Mucosa of descending colon (tissue), 3 donors: Measurements from ENCODE around the gene NFIA. TPM values are rescaled to one million over a fixed set of nuclear protein-coding genes. Genes with fewer than 3 reads are reported as not detected.

ENCODE experiments used
- ATAC-seq: fragments of 200-7000 bp; cut with Tn5 transposase; one replicate; pipeline ENCODE4 v1.9.1; 2020; ENCODE audit warnings: mild to moderate bottlenecking, moderate library complexity
- DNase-seq, 3 donors: peaks; one replicate each; pipeline ENCODE4 v3.0.0-alpha.2; 2020
- H3K36me3 ChIP-seq: fragments of 200-600 bp; one replicate; pipeline ENCODE4 v1.8.0; 2021; ENCODE audit warnings: low read depth, mild to moderate bottlenecking
- H3K4me1 ChIP-seq: fragments of 200-600 bp; one replicate; pipeline ENCODE4 v1.8.0; 2021; ENCODE audit warnings: low read depth, mild to moderate bottlenecking
- H3K4me3 ChIP-seq: fragments of 200-600 bp; one replicate; pipeline ENCODE4 v1.8.0; 2021; ENCODE audit warnings: mild to moderate bottlenecking
- H3K9me3 ChIP-seq: fragments of 200-600 bp; one replicate; pipeline ENCODE4 v1.8.0; 2021; ENCODE audit warnings: mild to moderate bottlenecking
- CTCF ChIP-seq: fragments of 200-600 bp; IDR thresholded peaks from one replicate; pipeline ENCODE4 v1.8.0; 2022; ENCODE audit warnings: antibody characterized with exemption, mild to moderate bottlenecking
- intact Hi-C, 2 donors: fragments of 100-400 bp; cut with DNase I in 1 of 2; cut with micrococcal nuclease in 1 of 2; formaldehyde crosslinking; loops; one replicate each; pipeline versions ENCODE4 v1.11.0 to v1.11.1; 2022; cut with DNase I, micrococcal nuclease
- total RNA-seq, 3 donors: library from RNA; stranded (reverse); fragmentation: NEBNext Ultra II Directional in 2 of 3; extraction: Animal tissue kit (Norgen Biotek cat#: 25700) in 2 of 3; gene quantifications; one replicate each; pipeline versions ENCODE4 v1.2.1 to v1.2.4, GENCODE V29; 2021 to 2023
- donor health status: DM: no; HTN: no; CAD: no; lungs with moderate emphysema.
- donor health status: DM: no; HTN: no; CAD: no.
- donor health status: DM: no; HTN: yes; CAD: no.

The NFIA gene
- total RNA-seq, 3 donors from 2014 or later, result 46.4 to 145 (median 51.1) TPM

DNA sequence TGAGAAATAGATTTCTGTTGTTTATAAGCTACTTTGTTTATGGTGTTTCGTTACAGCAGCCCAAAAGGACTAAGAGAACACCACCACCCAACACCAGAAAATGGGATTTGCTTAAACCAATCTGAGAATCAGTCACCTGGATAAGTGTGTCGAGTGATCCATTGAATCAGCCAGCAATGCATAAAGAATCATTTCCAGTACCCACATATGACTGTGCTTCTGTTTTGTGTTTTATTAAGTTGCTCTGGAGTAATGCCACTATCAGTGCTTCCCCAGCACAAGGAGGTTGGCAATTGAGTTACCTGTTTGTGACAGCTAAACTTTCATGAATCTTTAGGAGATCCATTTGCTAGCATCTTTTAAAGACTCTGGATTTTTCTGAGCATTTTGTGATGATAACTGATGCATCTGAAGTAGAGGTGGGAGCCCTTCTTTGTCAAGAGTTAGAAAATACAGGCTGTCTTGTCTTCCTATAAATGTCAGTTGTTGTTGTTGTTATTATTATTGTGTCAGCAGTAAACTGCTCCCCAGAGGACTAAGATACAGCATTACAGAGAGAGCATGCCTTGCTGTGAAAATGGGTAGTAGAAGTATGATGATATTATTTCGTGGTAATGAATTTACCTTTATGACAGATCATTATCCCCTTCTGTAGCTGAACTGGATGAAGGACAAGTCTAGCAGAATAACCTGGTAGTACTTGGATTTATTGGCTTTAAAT is 225.2 kb downstream of the NFIA start:
- DNase-seq (no peak), ATAC-seq (no peak)
- intact Hi-C loops, result no loop called here
- H3K36me3 ChIP-seq, result no peaks in the 10 kb centered on the region
- H3K4me3 ChIP-seq, result no peak overlapping the region
- H3K4me1 ChIP-seq, result no peaks in the 10 kb centered on the region
- no peaks in the 10 kb centered on the region for H3K9me3 ChIP-seq
- no peak for TF ChIP-seq CTCF

- H3K36me3 ChIP-seq, result no peaks in the 10 kb centered on the region
- no peak for TF ChIP-seq CTCF
- H3K9me3 ChIP-seq, result no peaks in the 10 kb centered on the region
- DNase-seq (no peak), ATAC-seq (no peak)
- intact Hi-C loops, result no loop called here
- H3K4me3 ChIP-seq, result no peak overlapping the region
- H3K4me1 ChIP-seq, result no peaks in the 10 kb centered on the region
These were observed 227.7 kb downstream of the NFIA start for GRCh38 chr1:61310057-61310456.

DNA sequence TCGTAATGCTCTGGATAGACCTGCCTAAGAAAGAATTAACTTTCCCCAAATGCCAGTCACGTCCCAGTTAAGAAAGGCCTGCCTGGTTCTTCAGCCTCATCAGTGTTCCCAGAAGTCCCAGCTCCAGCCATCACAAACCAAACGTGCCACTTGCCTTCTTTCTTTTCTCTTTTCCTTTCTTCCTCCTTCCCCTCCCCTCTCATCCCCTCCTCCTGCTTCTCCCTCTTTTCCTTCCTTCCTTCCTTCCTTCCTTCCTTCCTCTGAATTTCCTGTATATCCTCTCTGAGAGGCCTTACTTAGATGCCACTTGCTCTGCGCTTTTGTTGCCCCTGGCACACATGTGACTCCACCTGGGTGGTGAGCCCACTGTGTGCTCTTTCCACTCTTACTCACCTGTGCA is 228.2 kb downstream of the NFIA start:
- no peak for ATAC-seq

DNA sequence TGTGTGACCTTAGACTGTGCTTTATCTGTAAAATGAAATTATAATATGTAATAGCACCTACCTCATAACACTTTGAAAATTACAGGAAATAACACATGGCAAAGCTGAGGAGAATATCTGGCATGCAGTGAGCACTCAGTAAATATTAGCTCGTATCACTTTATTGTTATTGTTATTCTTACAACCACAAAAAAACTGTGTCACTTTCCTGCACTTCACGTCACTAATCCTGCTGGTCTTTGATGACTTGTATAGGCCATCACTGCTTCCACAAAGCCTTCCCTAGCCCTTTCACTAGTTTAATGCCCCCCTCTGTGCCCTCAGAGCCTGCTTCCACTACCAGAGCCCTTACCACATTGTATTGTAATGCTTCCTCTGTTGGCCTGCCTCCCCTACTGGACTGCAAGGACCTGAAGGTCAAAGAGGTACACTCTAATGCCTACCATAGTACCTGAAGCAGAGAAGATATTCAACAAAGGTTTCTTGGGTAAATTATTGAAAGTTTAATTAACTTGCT is 231.6 kb downstream of the NFIA start:
- ATAC-seq (peak; percentile 31), DNase-seq (no peak)
- Histone ChIP-seq H3K4me3 (no peak overlapping the region), H3K9me3 (no peaks in the 10 kb centered on the region), H3K4me1 (peaks cover 3% of the 10 kb centered on the region), H3K36me3 (no peaks in the 10 kb centered on the region)
- intact Hi-C loops, result no loop called here
- no peak for TF ChIP-seq CTCF

More for the DNA sequence above, 228.2 kb downstream of the NFIA start:
- DNase-seq, result no peak
- intact Hi-C loops, result no loop called here
- no peak for TF ChIP-seq CTCF
- no peak overlapping the region for H3K4me3 ChIP-seq
- no peaks in the 10 kb centered on the region for H3K9me3 ChIP-seq
- H3K4me1 ChIP-seq, result no peaks in the 10 kb centered on the region
- H3K36me3 ChIP-seq, result no peaks in the 10 kb centered on the region

DNA sequence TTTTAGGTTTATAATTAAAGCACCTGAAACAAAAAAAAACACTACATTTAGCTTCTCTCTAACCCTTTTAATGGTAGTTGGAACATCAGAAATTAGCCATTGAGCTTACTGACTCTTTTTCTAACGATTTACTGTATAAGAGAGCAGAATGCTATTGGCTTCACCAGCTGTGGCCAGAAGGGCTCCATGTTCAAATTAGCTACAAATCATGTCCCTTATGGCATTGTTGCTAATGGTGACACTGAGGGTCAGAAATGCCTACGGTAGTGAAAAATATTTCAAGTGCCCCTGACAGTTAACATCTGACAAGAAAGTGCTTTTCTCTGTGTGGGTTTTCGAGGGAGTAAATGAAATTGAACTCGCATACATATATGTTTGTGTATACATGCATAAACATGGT is 232.7 kb downstream of the NFIA start:
- no peak for TF ChIP-seq CTCF
- H3K9me3 ChIP-seq, result no peaks in the 10 kb centered on the region
- peaks cover 3% of the 10 kb centered on the region for H3K4me1 ChIP-seq
- ATAC-seq, result no peak
- intact Hi-C loops, result no loop called here
- H3K36me3 ChIP-seq, result no peaks in the 10 kb centered on the region
- no peak overlapping the region for H3K4me3 ChIP-seq
- no peak for DNase-seq
